SK-N-MC (cell line): Measurements from ENCODE around the gene TMEM132D.

Experiments
- EZH2 ChIP-seq: fragments of 200-600 bp; sonication (generic); IDR thresholded peaks from one replicate; pipeline ENCODE4 v1.6.1; 2017; ENCODE audit warnings: antibody characterized with exemption
- FOXP2 ChIP-seq: optimal IDR thresholded peaks from 2 replicates; pipeline ENCODE3; 2011; ENCODE audit warnings: mild to moderate bottlenecking, moderate library complexity; ENCODE audit not compliant: insufficient read depth; ENCODE audit errors: extremely low read length, control extremely low read depth
- POLR2AphosphoS5 ChIP-seq: IDR thresholded peaks from 2 replicates; pipeline ENCODE4 v1.6.1; 2012; ENCODE audit warnings: mild to moderate bottlenecking, low read depth, low read length, borderline replicate concordance

GRCh38 chr12:129246630-129247029, 657.2 kb downstream of the TMEM132D start:
- TF ChIP-seq EZH2 (no peak), POLR2AphosphoS5 (no peak), FOXP2 (no peak)
